ENCODE data around the gene STAT6. TPM values are rescaled to one million over a fixed set of nuclear protein-coding genes. Genes with fewer than 3 reads are reported as not detected.
A peak's percentile ranks its signal among the peaks of the same experiment; 100 is the strongest.

The STAT6 gene
- total RNA-seq, 1 donor from 2014 or later, result 12.9 TPM

DNA sequence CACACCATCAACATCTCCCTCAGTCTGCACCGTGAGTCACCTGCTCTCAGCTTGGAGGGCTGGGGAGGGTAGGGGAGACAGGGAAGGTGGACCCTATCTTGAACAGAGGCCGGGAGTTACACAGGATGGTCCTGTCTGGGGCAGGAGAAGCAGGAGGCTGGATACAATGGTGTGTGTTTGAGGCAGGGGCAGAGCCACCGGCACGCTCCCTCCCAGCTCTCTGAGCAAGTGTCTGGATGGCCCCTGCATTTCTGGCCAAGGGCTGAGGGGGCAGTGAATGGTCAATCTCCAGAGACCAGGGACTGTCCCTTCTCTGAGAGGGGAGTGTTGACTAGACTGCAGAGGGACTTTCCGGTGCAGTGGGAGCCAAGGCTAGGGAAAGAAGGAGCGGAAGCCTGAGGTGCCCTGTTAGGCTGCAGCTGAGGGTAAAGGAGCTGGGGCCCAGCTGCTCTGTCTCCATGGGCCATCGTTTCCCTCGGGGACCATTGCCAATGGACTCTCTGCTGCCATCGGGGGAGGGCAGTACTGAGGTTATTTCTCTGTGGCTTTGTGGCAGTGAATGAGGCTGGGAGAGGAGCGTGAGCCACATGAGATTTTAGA lies 34.4 kb upstream of the STAT6 start:
- Histone ChIP-seq H3F3A (ENCODE audit: low read depth) (no peaks in the 10 kb centered on the region), H3K9ac (no peak overlapping the region), H3K27ac (no peak overlapping the region), H3K79me2 (ENCODE audit: low read depth) (no peaks in the 10 kb centered on the region), H3K4me1 (no peaks in the 10 kb centered on the region), H3K27me3 (no peaks in the 10 kb centered on the region), H4K20me1 (ENCODE audit: low read depth) (peaks cover 59% of the 10 kb centered on the region), H3K4me3 (no peak overlapping the region), H3K36me3 (no peaks in the 10 kb centered on the region), H3K4me2 (no peak overlapping the region), H2AFZ (replicated peaks) (no peak overlapping the region), H3K9me3 (ENCODE audit: low read depth) (no peaks in the 10 kb centered on the region)
- Mint-ChIP-seq H3K4me3 (no peak overlapping the region), H3K4me1 (peaks cover 42% of the 10 kb centered on the region), H3K9me3 (no peaks in the 10 kb centered on the region), H3K27ac (no peak overlapping the region), H3K36me3 (peaks cover 27% of the 10 kb centered on the region), H3K27me3 (ENCODE audit: insufficient read depth, low read depth) (peaks cover 2% of the 10 kb centered on the region)
- TF ChIP-seq EZH2phosphoT487 (IDR thresholded peaks at IDR 0.05) (no peak), EZH2 (IDR thresholded peaks at IDR 0.05) (no peak)
- TF ChIP-seq, protein P1, sequence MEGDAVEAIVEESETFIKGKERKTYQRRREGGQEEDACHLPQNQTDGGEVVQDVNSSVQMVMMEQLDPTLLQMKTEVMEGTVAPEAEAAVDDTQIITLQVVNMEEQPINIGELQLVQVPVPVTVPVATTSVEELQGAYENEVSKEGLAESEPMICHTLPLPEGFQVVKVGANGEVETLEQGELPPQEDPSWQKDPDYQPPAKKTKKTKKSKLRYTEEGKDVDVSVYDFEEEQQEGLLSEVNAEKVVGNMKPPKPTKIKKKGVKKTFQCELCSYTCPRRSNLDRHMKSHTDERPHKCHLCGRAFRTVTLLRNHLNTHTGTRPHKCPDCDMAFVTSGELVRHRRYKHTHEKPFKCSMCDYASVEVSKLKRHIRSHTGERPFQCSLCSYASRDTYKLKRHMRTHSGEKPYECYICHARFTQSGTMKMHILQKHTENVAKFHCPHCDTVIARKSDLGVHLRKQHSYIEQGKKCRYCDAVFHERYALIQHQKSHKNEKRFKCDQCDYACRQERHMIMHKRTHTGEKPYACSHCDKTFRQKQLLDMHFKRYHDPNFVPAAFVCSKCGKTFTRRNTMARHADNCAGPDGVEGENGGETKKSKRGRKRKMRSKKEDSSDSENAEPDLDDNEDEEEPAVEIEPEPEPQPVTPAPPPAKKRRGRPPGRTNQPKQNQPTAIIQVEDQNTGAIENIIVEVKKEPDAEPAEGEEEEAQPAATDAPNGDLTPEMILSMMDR (IDR thresholded peaks at IDR 0.05), result no peak
- no peak for DNase-seq (ENCODE audit: low spot score)

DNA sequence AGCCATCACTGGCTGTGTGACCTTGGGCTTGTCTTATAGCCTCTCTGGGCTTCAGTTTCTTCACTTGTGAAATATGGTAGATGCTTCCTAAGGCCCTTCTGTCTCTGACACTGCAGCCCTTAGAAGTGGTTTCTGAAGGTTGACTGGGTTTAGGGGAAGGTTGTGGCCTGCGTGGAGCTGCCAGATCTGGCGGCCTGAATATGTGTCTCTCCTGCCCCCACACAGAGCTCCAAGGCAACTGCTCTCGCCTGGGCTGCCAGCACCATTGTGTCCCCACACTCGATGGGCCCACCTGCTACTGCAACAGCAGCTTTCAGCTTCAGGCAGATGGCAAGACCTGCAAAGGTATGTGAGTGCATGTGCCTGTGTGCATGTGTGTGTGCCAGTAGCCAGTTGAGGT lies 32.3 kb upstream of the STAT6 start:
- H3K4me1 ChIP-seq, result no peaks in the 10 kb centered on the region
- no peak overlapping the region for H3K27ac Mint-ChIP-seq
- H3F3A ChIP-seq (ENCODE audit: low read depth), result no peaks in the 10 kb centered on the region
- peaks cover 52% of the 10 kb centered on the region for H4K20me1 ChIP-seq (ENCODE audit: low read depth)
- TF ChIP-seq EZH2phosphoT487 (IDR thresholded peaks at IDR 0.05) (no peak), EZH2 (IDR thresholded peaks at IDR 0.05) (no peak)
- TF ChIP-seq, protein P1 (IDR thresholded peaks at IDR 0.05), result no peak
- H3K27me3 Mint-ChIP-seq (ENCODE audit: insufficient read depth, low read depth), result no peaks in the 10 kb centered on the region
- no peak overlapping the region for H2AFZ ChIP-seq (replicated peaks)
- peaks cover 46% of the 10 kb centered on the region for H3K4me1 Mint-ChIP-seq
- peaks cover 33% of the 10 kb centered on the region for H3K36me3 Mint-ChIP-seq
- no peaks in the 10 kb centered on the region for H3K79me2 ChIP-seq (ENCODE audit: low read depth)
- no peak overlapping the region for H3K9ac ChIP-seq
- no peak overlapping the region for H3K27ac ChIP-seq
- H3K4me3 ChIP-seq, result no peak overlapping the region
- H3K36me3 ChIP-seq, result no peaks in the 10 kb centered on the region
- H3K27me3 ChIP-seq, result no peaks in the 10 kb centered on the region
- H3K9me3 Mint-ChIP-seq, result no peaks in the 10 kb centered on the region
- no peak overlapping the region for H3K4me3 Mint-ChIP-seq
- no peaks in the 10 kb centered on the region for H3K9me3 ChIP-seq (ENCODE audit: low read depth)
- H3K4me2 ChIP-seq, result no peak overlapping the region
- no peak for DNase-seq (ENCODE audit: low spot score)

DNA sequence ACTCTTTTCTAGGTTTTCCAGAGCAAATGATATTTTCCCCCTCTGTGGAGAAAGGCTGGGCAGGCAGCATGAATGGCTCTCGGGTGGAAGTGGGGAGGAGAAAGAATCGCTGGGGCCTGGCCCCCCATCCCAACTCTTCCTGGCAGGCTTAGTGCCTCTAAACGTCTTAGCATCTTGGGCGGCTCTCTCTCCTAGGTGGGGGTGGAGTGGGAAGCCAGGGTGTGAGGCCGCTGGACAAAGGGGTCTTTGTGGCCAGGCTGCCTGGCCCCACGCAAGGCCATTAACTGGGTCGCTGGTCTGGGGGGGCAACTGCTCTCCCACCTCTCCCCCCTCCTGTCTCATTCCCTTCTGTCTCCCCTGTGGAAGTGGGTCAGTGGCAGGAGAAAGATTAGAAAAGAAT lies 31.6 kb upstream of the STAT6 start:
- no peak overlapping the region for H2AFZ ChIP-seq (replicated peaks)
- Mint-ChIP-seq H3K27me3 (ENCODE audit: insufficient read depth, low read depth) (no peaks in the 10 kb centered on the region), H3K4me1 (peaks cover 45% of the 10 kb centered on the region), H3K27ac (peak overlapping the region; percentile 74), H3K4me3 (no peak overlapping the region), H3K9me3 (no peaks in the 10 kb centered on the region), H3K36me3 (peaks cover 33% of the 10 kb centered on the region)
- TF ChIP-seq EZH2phosphoT487 (IDR thresholded peaks at IDR 0.05) (no peak), EZH2 (IDR thresholded peaks at IDR 0.05) (no peak)
- TF ChIP-seq, protein P1 (IDR thresholded peaks at IDR 0.05), result no peak
- peaks cover 3% of the 10 kb centered on the region for H3K79me2 ChIP-seq (ENCODE audit: low read depth)
- H3K4me2 ChIP-seq, result no peak overlapping the region
- DNase-seq (ENCODE audit: low spot score), result no peak
- H4K20me1 ChIP-seq (ENCODE audit: low read depth), result peaks cover 52% of the 10 kb centered on the region
- H3K4me1 ChIP-seq, result no peaks in the 10 kb centered on the region
- no peaks in the 10 kb centered on the region for H3K9me3 ChIP-seq (ENCODE audit: low read depth)
- no peak overlapping the region for H3K27ac ChIP-seq
- H3K4me3 ChIP-seq, result no peak overlapping the region
- no peak overlapping the region for H3K9ac ChIP-seq
- no peaks in the 10 kb centered on the region for H3K27me3 ChIP-seq
- no peaks in the 10 kb centered on the region for H3K36me3 ChIP-seq
- H3F3A ChIP-seq (ENCODE audit: low read depth), result no peaks in the 10 kb centered on the region

All from neural progenitor cell (in vitro differentiated cells).